A673 (cell line): ENCODE measurements around the gene NPAS1.

Experiments
- CTCF ChIP-seq: fragments of 300-800, 200-600 bp; sonication (generic); conservative IDR thresholded peaks from 2 replicates; pipeline ENCODE4 v1.5.1; 2017; ENCODE audit warnings: low read depth, mild to moderate bottlenecking, antibody characterized with exemption, low read length, moderate library complexity, mixed read lengths
- EZH2 ChIP-seq: fragments of 200-600 bp; sonication (generic); IDR thresholded peaks from 2 replicates; pipeline ENCODE4 v1.6.1; 2017; ENCODE audit warnings: borderline replicate concordance, low read depth, mild to moderate bottlenecking, mixed read lengths, antibody characterized with exemption, low read length; ENCODE audit not compliant: poor library complexity, severe bottlenecking

- no peak for TF ChIP-seq CTCF
- TF ChIP-seq EZH2 = no peak
Measured at GRCh38 chr19:47049307-47049700, 29.7 kb downstream of the NPAS1 start.
